NT2/D1 (cell line): Measurements from ENCODE around the gene YKT6.

Source experiments
- DNase-seq: peaks from one replicate; pipeline ENCODE4 v3.0.0-alpha.2; 2011; ENCODE audit warnings: low read depth, low spot score
- H3K27me3 ChIP-seq: 2 replicates; pipeline ENCODE4 v1.6.0; 2011; ENCODE audit warnings: mild to moderate bottlenecking; ENCODE audit not compliant: insufficient read length, insufficient read depth
- H3K36me3 ChIP-seq: 2 replicates; pipeline ENCODE4 v1.6.1; 2011; ENCODE audit warnings: mild to moderate bottlenecking, low read length, mixed read lengths; ENCODE audit not compliant: insufficient read depth, insufficient read length
- H3K4me1 ChIP-seq: 2 replicates; pipeline ENCODE4 v1.5.1; 2011; ENCODE audit not compliant: insufficient read depth, insufficient read length
- H3K4me3 ChIP-seq: 2 replicates; pipeline ENCODE4 v1.5.1; 2011; ENCODE audit warnings: low read depth; ENCODE audit not compliant: insufficient read length
- H3K9ac ChIP-seq: 2 replicates; pipeline ENCODE4 v1.6.0; 2011; ENCODE audit warnings: low read depth; ENCODE audit not compliant: insufficient read length
- H3K9me3 ChIP-seq: 2 replicates; pipeline ENCODE4 v1.5.1; 2011; ENCODE audit warnings: mild to moderate bottlenecking, low read length; ENCODE audit not compliant: insufficient read depth
- SUZ12 ChIP-seq: IDR thresholded peaks from 2 replicates; pipeline ENCODE4 v1.6.1; 2011; ENCODE audit not compliant: insufficient read length, insufficient read depth; ENCODE audit errors: extremely low read depth
- YY1 ChIP-seq: IDR thresholded peaks from 2 replicates; pipeline ENCODE4 v1.6.1; 2011; ENCODE audit not compliant: insufficient read length, insufficient read depth
- ZNF274 ChIP-seq: IDR thresholded peaks from 2 replicates; pipeline ENCODE4 v1.6.1; 2011; ENCODE audit warnings: mild to moderate bottlenecking, low read depth, low read length

Gene YKT6

DNA sequence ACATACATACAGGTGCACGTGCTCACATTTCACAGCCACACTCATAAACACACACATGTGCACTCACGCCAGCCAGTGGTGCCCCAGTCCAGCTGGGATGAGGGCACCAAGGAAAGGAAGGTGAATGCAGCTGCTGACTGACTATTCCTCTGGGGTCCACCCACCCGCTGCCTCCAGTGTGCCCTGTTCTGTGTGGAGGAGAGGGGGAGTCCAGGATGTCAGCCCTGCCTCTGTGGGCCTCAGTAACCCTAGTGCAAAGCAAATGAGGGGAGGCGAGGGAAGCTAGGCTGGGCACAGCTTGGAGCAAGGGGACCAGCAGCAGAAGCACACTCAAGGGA is 57.6 kb downstream of the YKT6 start:
- H3K27me3 ChIP-seq: no peaks in the 10 kb centered on the region
- no peak for DNase-seq

GRCh38 chr7:44258865-44259546 is 58.2 kb downstream of the YKT6 start:
- TF ChIP-seq YY1: no peak
- TF ChIP-seq SUZ12: no peak
- TF ChIP-seq ZNF274: no peak
- no peaks in the 10 kb centered on the region for H3K9me3 ChIP-seq
- H3K4me3 ChIP-seq: no peak overlapping the region
- peaks cover 19% of the 10 kb centered on the region for H3K4me1 ChIP-seq
- no peaks in the 10 kb centered on the region for H3K27me3 ChIP-seq
- H3K9ac ChIP-seq: no peak overlapping the region
- no peak for DNase-seq
- H3K36me3 ChIP-seq: no peaks in the 10 kb centered on the region

More for the DNA sequence above, 57.6 kb downstream of the YKT6 start:
- Histone ChIP-seq H3K36me3 (no peaks in the 10 kb centered on the region), H3K9ac (no peak overlapping the region), H3K9me3 (no peaks in the 10 kb centered on the region), H3K4me3 (no peak overlapping the region), H3K4me1 (peaks cover 15% of the 10 kb centered on the region)
- no peak for TF ChIP-seq YY1

DNA sequence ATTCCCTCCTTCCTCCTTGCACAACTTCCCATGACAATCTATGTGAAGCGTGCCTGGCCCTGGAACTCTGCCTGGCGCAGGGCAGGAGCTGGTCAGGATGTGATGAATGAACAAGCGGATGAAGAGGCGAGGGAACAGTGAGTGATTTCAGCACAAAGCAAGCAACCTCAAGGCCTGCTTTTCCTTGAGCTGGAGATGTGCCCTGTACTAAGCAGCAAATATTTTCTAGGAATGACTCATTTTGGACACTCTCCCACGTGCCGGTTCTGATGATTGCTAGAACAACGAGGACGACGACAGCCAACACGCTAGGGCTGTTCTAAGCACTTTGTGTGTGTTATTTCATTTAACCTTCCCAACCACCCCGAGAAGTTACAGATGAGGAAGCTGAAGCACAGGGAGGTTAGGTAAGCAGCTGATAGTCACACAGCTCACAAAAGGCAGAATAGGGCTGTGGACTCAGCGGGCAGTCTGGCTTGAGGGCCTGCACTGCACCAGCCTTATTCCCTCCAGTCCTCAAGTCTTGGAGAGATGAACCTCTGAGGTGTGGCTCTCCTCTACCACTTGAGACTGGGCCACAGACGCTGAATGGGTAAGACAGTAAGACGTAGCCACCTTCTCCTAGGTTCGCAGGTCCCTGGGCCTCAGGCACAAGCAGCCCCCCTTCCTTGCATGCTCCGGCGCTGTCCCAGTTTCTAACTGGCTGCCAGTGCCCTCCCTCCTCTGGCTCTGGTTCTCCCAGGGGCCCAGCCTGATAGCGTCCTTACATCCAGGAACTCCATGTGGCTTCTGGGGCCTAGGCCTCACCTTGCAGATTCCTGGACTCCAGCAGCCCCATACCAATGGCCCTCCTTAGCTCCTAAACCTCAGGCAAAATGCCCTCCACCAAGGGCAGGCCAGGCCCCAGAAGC is 59.0 kb downstream of the YKT6 start:
- H3K36me3 ChIP-seq: no peaks in the 10 kb centered on the region
- no peak for DNase-seq
- TF ChIP-seq YY1 (no peak), ZNF274 (no peak), SUZ12 (no peak)
- no peak overlapping the region for H3K4me3 ChIP-seq
- H3K9me3 ChIP-seq: no peaks in the 10 kb centered on the region
- H3K9ac ChIP-seq: no peak overlapping the region
- H3K4me1 ChIP-seq: peaks cover 22% of the 10 kb centered on the region
- H3K27me3 ChIP-seq: peaks cover 5% of the 10 kb centered on the region

DNA sequence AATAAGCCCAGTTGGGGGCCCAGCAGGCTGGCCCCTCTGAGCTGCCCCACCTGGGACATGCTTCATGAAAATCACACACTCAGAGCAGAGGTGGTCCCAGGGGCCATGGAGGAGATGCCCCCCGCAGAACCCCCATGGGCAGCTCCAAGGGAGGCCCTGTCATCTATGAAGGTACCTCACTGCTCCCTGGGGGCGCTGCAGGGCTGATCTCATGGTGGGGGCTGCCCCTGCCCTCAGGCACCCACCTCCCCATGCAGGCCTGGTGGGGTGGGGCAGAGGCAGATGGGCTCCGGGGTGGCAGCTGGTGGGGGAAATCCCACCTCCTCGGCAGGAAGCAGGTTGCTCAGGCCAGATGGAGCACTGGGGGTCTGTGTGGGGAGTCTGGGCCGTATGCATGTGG is 60.5 kb downstream of the YKT6 start:
- Histone ChIP-seq H3K9me3 (no peaks in the 10 kb centered on the region), H3K27me3 (peaks cover 7% of the 10 kb centered on the region), H3K36me3 (no peaks in the 10 kb centered on the region), H3K4me3 (no peak overlapping the region), H3K9ac (no peak overlapping the region), H3K4me1 (peaks cover 22% of the 10 kb centered on the region)
- no peak for TF ChIP-seq SUZ12
- no peak for TF ChIP-seq YY1
- TF ChIP-seq ZNF274: no peak
- DNase-seq: no peak

GRCh38 chr7:44262031-44262430 is 61.3 kb downstream of the YKT6 start:
- H3K27me3 ChIP-seq: peaks cover 14% of the 10 kb centered on the region
- no peaks in the 10 kb centered on the region for H3K9me3 ChIP-seq
- no peak overlapping the region for H3K4me3 ChIP-seq
- no peak for DNase-seq
- TF ChIP-seq YY1 (no peak), SUZ12 (no peak), ZNF274 (no peak)
- H3K9ac ChIP-seq: no peak overlapping the region
- peaks cover 22% of the 10 kb centered on the region for H3K4me1 ChIP-seq
- H3K36me3 ChIP-seq: no peaks in the 10 kb centered on the region

- peaks cover 18% of the 10 kb centered on the region for H3K27me3 ChIP-seq
- H3K4me3 ChIP-seq: no peak overlapping the region
- no peaks in the 10 kb centered on the region for H3K36me3 ChIP-seq
- H3K9me3 ChIP-seq: no peaks in the 10 kb centered on the region
- TF ChIP-seq YY1: no peak
- no peak for TF ChIP-seq ZNF274
- no peak for TF ChIP-seq SUZ12
- H3K4me1 ChIP-seq: peaks cover 16% of the 10 kb centered on the region
- DNase-seq: no peak
- no peak overlapping the region for H3K9ac ChIP-seq
Measured at GRCh38 chr7:44263326-44264082, 62.7 kb downstream of the YKT6 start.
